GM21717 (cell line): Measurements from ENCODE around the gene GPR18.
A peak's percentile ranks its signal among the peaks of the same experiment; 100 is the strongest.
"Not testable (repeated sequence)": the region's sequence is repeated elsewhere in the genome, so short reads cannot be mapped to it uniquely, and the experiment has no call there.

Experiments
- ATAC-seq: cut with Tn5 transposase; IDR thresholded peaks from one replicate; pipeline ENCODE4 v1.9.1; 2021; ENCODE audit warnings: mild to moderate bottlenecking, moderate library complexity; ENCODE audit not compliant: unreplicated experiment

The GPR18 gene

DNA sequence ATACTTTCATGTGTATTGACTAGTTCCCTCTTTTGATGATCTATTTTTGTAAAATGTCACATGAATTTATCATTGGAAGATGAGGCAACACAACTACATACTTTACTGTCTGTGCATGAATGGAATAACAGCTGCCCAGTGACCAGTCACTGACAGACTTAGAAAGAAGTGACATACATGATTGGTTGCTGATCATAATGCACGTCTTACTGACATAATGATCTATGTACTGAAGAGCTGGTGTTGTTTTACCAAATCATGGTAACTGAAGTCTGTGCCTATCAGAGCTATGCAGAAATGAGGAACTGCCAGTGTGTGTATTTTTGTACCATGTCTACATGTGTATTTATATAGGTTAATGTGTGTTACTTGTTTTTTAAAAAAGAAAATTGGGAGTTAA lies 26.5 kb downstream of the GPR18 start:
- ATAC-seq: no peak

DNA sequence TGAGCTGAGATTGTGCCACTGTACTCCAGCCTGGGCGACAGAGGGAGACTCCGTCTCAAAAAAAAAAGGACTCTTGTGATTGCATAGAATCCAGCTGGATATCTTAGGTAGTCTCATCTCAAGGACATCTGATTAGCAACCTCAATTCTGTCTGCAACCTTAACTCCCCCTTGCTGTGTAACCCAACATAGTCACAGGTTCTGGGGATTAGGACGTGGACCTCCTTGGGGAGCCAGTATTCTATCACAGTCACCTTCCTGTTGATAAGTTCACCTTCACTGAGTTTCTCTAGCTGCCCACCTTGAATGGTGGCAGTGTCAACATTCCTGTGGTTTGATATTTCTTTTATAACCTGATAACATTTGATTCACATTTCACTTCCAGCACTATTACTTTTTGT lies 27.2 kb downstream of the GPR18 start:
- ATAC-seq: no peak

DNA sequence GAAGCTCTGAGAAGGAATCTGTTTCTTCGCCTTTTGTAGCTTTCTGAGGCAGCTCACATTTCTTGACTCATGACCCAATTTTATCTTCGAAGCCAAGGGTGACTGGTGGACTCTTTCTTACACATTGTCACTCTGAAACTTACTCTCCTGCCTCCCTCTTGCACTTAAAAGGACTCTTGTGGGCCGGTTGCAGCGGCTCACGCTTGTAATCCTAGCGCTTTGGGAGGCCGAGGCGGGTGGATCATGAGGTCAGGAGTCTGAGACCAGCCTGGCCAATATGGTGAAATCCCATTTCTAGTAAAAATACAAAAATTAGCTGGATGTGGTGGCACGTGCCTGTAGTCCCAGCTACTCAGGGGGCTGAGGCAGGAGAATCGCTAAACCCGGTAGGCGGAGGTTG lies 27.6 kb downstream of the GPR18 start:
- ATAC-seq: not testable (repeated sequence)

DNA sequence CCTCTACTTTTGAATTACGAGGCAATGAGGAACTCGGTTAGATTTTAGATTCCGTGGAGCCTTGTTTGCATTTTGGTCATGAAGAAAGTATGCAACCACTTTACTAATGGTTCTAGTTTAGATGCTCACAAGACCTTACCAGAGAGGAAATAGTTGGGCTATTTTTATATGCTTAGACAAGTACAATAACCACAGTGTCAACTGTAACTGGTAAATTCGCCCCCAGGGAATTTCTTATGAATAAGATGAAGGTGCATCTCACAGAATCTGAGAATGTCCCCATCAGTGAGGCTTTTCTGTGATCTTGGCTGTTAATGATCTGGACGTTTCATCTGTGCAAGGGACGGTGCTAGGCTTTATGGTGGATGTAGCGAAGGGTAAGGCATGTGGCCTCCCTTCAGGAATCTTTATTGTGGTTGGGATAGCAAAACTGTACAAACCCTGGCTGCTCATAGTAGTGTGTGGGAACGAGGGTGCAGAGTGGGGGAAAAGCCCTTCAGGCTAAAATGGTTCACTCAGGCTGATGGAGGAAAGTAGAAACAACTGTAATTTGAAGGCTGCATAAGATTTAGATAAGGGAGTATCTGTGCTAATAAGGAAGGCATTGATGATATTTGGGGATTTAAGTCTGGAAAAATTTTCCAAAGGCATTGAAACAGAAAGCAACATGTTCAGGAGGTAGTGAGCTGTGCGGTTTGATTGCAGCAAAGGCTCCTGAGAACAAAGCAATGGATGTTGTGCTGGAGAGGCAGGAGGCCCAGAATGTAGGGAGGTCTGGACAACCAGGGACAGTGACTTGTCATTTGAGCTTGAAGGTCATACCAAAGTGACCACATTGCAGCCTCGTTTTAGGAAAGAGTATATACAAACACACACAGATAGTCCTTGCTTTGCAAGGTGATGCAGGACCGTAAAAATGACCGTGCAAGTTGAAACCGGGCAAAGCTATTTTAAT lies 29.2 kb downstream of the GPR18 start:
- ATAC-seq: peak; percentile 92

DNA sequence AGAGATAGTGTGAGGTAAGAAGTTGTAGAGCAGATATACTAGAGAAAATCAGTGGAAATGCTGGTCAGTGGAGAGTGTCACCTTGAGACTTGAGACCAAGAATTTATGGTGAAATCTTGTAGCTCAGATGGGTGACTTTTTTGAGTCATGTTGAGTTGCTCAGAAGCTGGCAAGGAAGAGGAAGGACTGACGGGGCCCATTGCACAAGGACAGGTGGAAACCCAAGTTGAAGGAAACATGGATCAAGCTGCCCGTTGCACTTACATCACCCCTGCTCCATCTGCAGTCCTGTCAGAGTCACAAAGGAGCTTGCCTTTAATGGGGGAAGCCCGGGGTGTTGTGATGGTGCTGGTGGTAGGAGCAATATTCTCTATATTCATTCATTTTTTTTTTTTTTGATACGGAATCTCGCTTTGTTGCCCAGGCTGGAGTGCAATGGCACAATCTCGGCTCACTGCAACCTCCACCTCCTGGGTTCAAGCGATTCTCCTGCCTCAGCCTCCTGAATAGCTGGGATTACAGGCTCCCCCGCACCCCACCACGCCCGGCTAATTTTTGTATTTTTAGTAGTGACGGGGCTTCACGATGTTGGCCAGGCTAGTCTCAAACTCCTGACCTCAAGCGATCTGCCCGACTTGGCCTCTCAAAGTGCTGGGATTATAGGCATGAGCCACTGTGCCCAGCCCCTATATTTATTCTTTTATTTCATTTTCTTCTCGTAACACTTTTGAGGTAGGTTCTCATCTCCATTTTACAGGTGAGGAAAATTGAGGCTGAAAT lies 30.1 kb downstream of the GPR18 start:
- ATAC-seq: no peak

DNA sequence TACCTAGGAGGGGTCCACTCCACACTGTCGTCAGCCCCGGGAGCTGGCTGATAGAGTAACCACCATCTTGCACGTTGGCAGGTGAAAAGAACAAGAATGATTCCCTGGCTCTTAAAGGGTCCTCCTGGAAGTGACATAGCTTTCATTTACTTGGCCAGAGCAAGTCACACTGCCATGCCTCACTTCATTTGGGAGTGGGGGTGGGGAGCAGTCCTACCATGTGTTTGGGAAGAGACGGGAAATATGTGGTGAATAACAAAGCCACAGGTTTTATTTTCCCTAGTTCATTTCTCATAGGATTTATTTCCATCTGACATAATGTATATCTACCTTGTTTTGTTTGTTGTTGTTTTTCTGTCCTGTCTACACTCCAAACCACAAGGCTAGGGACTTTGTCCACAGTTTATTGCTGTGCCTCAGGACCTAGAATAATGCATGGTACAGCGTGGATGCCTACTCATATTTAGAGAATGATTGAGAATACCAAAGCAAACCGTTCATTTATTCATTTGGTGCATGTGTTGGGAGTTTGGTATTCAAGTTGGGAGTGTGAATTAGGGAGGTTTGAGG lies 30.8 kb downstream of the GPR18 start:
- ATAC-seq: no peak

DNA sequence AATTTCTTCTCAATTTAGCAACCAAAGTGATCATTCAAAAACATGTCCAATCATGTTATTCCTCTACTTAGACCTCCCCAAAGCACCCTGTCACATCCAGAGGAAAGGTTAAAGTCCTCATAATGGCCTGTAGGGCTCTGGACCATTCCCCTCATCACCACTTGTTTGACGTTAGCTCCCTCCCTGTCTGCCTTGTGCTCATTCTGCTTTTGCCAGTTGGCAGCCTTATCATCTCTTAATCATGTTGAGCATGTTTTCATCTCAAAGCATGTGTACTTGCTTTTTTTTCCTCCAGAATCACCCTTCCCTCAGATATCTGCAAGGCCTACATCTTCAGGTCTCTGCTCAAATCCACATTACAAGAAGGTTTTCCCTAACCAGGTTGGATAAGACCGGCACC lies 31.7 kb downstream of the GPR18 start:
- ATAC-seq: no peak

DNA sequence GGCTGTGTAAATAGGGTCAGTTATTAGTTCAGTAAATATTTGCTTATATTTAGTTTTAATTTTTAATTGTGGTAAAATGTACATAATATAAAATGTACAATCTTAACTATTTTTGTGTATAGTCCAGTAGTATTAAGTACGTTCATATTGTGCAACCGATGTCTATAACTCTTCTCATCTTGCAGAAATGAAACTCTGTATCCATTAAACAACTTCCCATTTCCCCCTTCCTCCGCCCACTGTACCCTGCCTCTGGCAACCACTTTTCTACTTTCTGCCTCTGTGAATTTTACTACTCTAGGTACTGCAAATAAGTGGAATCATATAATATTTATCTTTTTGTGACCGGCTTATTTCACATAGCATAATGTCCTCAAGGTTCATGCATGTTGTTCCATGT lies 33.1 kb downstream of the GPR18 start:
- no peak for ATAC-seq

DNA sequence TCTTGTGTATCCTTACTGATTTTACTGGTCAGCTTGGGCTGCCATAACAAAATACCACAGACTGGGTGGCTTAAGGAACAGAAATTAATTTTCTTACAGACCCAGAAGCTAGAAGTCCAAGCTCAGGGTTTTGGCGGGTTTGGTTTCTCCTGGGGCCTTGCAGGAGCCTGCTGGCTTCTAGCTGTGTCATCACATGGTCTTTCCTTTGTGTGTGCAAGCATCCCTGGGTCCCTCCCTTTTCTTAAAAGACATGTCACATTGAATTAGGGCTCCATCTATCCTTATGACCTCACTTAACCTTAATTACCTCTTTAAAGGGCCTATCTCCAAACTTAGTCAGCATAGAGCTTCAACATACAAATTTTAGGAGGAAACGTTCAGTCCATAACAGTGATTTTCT lies 34.2 kb downstream of the GPR18 start:
- no peak for ATAC-seq

DNA sequence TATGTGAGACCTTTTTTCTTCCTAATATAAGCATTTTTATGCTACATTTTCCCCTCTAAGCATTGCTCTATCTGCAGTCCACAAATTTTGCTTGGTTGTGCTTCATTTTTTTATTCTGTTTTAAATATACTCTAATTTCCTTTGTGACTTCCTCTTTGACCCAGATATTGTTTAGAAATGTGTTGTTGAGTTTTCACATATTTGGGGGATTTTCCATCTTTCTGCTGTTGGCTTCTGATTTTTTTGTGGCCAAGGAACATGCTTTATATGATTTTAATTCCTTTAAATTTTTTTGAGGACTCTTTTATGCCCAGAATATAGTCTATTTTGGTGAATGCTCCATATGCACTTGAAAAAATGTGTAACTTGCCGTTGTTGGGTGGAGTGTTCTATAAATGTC lies 34.6 kb downstream of the GPR18 start:
- no peak for ATAC-seq

DNA sequence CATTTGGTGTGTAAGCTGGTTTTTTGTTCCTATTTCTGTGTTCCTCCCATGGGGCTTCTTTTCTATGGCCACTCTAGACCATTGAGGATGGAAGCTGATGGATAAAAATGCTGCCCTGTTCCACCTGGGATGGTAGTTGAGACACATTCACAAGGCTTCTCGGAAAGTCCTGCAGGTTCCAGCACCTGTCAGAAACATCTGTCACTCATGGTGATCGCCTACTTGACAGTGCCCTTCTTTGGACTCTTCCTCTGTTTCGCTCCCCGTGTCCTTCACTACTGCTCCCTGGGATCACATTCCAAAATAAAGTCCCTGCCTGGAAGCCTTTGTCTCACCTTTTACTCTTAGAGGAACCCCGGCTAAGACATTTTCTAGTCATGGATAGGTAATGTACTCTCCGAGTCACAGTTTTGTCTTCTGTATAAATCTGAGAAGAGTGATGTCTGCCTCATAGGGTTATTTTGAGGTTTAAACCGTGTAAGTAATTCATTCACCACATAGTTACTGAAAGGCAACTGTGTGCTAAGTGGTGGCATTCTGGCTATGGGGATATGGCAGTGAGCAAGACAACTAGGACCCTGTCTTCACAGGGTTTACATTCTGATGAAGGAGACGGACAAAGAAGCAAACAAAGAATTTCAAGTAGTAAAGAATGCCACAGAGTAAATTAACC lies 36.5 kb downstream of the GPR18 start:
- no peak for ATAC-seq

DNA sequence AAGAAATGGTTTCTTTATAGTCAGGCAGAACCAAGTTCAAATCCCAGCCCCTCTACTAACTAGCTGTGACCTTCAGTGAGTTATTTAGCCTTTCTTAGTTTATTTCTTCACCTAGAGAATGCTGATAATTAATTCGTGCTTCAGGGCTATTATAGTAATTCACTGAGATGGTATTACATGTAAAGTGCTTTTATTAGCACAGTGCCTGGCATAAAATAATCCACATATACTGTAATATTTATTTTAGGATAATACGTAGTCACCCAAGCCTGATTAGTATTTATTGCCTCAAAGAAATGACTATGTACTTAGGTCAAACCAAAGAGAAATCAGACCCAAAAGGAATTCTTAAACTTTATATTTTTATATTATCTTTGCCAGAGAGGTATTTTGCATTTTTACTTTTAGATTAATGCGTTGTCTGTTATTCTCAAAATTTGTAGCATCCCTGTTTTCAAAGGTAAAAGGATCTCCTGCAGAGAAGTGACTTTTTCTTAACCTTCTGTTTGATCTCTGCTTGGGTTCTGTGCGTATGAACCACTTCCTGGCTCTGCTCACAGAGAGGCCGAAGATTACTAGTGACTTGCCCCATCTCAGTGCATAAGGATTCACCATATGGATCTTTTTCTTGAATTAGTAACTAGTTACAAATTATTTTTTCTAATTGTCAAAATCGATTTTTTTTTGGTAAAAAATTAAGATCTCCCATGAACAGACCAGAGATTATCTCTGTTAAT lies 37.8 kb downstream of the GPR18 start:
- ATAC-seq: no peak

DNA sequence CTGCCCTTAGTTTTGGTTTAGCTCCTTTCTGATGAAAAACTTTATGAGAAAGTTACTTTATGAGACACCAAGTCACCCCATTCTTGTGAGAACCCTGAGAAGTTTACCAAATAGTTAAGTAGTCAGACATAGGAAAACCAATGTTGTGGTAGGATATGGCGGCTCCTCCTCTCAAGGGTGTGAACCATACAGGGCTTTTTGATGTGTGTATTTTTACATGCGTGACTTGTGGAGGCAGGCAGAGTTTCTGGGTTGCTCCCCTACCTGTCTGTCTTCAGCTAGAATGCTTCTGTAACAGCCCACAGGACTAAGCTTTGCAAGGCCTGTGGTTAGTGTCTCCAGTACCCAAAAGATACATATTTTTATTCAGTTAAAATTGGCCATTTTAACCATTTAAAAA lies 39.2 kb downstream of the GPR18 start:
- no peak for ATAC-seq

DNA sequence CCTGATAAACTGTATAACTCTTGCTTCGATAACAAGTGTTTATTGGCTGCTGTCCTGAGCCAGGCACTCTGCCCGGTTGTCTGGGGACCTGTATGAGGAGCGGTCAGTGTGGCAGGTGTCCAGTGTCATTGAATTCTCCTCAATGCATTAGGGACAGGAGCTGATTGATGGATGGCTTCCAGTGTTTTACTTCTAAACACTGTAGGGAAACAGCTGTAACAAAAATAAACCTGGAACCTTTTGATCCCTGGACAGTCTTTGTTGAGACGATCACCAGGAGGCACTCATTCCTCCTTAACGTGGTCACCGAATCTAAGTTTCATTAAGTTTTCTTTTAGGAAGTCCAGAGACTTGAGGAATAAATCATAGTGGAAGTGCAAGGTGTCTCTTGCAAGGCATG lies 39.6 kb downstream of the GPR18 start:
- ATAC-seq: no peak

DNA sequence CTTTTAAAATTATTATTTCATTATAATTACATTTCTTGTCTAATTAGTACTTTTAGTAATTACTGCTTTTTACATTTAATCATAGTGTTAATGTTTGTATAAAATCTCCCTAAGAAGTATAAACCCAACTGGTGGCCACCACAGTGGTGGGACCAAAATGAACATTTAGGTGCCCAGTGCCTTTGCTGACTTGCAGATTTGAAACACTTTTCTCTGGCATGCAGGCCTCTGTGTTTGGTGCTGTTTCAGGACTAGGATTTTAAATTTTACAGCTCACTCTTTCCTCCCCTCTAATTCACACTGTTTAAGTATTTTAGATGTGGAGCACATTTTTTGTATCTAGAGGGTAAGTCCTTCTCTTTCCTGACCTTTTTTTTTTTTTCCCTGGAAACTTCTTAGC lies 40.1 kb downstream of the GPR18 start:
- no peak for ATAC-seq

DNA sequence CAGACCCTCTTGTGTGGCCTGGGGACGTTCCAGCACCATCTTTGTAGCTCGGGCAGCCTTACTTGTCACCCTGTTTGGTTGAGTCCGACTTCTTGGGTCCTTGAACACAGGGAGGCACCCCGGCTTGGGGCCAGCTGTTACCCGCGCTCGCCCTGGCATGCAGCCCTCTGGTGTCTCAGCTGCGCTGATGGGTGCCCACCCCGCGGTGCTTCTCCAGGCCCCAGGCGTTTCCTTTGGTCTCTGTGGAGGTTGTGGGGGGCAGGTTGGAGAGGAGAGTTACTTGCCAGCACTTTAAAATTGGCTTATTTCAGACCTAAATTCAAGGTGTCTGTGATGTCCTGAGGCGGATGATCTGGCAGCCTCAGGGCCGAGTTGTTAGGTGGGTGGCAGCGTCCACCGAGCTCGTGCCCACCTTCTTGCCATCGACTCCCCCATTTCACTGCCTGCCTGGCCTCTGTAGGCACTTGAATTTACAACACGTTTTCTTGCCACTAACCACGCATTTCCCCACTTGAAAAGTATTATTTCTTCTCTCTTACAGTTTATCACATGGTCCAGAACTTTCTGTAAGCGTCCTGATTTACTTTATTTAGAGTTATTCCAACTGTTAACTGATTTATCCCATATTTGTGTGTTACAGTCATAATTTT lies 40.6 kb downstream of the GPR18 start:
- ATAC-seq: no peak

DNA sequence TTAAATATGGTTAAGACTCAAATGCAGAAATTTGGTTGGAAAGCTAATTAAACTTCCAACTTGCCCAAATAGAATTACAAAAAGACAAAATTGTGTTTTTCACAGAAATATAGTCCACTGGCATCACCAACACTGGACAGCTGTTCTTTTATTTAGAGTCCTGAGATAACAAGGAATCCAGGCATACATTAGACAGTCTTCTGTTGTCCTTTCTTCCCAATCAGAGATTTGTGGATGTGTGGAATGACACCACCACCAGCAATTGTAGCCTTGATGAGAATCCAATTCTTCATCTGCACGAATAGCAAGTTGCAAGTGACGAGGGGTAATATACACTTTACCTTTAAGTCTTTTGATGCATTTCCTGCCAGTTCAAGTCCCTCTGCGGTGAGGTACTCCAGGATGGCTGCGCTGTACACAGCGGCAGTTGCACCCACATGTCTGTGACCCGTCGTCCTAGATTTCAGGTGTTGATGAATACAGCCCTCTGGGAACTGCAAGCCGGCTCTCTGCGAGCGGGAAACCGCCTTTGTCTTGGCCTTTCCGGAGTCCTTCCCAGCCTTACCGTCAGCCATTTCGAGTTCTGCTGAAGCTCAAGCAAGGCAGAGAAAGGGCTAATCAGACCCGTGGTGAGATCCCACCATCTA lies 42.9 kb downstream of the GPR18 start:
- ATAC-seq: no peak

DNA sequence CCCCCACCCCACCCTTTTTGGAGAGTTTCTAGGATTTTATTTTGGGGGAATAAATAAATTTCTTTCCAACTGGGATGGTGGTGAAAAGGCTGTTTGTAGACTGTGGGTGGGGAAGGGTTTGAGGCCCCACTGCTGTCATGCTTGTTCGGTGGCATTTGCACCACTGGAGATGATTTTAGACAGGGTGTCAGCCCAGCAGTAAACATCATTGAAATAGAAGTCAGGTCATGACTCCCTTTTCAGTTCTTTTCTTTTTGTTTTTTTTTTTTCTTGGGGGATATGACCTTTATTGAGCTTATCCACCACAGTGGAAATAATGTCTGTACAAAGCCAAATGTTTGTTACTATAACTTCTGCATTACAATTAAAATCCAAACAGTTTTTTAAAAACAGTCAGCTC lies 43.4 kb downstream of the GPR18 start:
- no peak for ATAC-seq

DNA sequence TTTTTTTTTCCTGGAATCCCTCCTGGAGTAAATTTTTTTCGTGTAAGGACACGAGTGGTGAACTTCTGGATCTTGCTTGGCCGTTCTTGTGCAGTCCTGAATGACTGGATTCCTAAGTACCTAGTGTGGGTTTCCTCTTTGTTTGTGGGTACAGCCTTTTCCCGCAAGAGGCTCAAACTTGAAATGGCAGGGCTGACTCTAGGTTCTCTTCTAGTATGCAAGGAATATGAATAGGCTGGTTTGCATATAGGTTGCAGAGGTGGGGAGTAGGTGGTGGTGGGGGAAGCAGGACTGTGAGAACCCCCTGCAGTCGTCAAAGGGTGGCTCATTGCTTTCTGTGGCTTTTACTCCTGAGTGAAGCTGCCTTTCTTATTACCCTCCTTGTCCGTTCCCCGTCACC lies 43.9 kb downstream of the GPR18 start:
- peak; percentile 86 for ATAC-seq
